Stomach (tissue), 4 donors: Measurements from ENCODE around the gene LZTS2.

ENCODE experiments used
- POLR2A ChIP-seq, 4 donors: fragments of 450-650 bp; IDR thresholded peaks; one replicate each; pipeline ENCODE4 v1.6.1; 2016; ENCODE audit warnings: antibody characterized with exemption in 4 of 4, control low read depth in 2 of 4, mild to moderate bottlenecking in 1 of 4, moderate library complexity in 1 of 4
- POLR2AphosphoS5 ChIP-seq, 3 donors: sonication (generic); formaldehyde crosslinking; IDR thresholded peaks; one replicate each; pipeline ENCODE4 v1.6.1; 2016; ENCODE audit warnings: antibody characterized with exemption in 3 of 3
- TF ChIP-seq, protein P1 (sequence below), 7 experiments: fragments of 450-650 bp in 4 of 7; fragments of 200-600 bp in 3 of 7; sonication (generic) in 3 of 7; IDR thresholded peaks; one replicate each; pipeline ENCODE4 v1.5.1; 2016 to 2019; ENCODE audit warnings: antibody characterized with exemption in 7 of 7, control low read depth in 2 of 7, mild to moderate bottlenecking in 1 of 7

DNA sequence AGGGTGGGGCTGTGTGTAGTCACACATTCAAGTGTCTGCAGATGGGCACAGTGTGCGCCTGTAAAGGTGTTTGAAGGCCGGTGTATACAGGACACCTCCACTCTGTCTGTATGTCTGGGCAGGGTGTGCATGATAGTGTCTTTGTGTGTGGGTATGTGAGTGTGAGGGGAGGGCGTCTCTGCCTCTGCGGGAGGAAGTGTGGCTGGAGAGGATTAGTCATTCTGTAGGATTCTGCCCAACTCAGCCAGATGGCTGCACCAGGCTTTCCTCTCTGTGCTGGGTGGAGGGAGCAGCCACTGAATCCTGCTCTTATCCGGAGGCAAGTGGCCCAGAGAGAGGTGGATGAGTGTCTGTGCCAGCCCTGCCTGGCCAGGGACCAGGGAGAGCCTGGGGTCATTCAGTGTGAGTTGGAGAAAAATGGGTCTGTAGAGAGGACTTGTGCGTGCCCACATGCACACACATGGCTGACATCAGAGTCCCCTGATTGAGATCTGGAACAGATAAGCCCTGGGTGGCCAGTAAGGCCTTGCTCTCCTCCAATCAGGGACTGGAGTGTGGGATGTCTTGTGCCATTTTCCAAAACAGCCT is 33.1 kb downstream of the LZTS2 start:
- TF ChIP-seq POLR2AphosphoS5 (IDR thresholded peaks at IDR 0.05): peak in 2 of 3 donors; percentile 47 to 67
- no peak for TF ChIP-seq POLR2A (IDR thresholded peaks at IDR 0.05)
- TF ChIP-seq, protein P1, sequence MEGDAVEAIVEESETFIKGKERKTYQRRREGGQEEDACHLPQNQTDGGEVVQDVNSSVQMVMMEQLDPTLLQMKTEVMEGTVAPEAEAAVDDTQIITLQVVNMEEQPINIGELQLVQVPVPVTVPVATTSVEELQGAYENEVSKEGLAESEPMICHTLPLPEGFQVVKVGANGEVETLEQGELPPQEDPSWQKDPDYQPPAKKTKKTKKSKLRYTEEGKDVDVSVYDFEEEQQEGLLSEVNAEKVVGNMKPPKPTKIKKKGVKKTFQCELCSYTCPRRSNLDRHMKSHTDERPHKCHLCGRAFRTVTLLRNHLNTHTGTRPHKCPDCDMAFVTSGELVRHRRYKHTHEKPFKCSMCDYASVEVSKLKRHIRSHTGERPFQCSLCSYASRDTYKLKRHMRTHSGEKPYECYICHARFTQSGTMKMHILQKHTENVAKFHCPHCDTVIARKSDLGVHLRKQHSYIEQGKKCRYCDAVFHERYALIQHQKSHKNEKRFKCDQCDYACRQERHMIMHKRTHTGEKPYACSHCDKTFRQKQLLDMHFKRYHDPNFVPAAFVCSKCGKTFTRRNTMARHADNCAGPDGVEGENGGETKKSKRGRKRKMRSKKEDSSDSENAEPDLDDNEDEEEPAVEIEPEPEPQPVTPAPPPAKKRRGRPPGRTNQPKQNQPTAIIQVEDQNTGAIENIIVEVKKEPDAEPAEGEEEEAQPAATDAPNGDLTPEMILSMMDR (IDR thresholded peaks at IDR 0.05): no peak
